ENCODE data around the gene NR2F1.

The NR2F1 gene

DNA sequence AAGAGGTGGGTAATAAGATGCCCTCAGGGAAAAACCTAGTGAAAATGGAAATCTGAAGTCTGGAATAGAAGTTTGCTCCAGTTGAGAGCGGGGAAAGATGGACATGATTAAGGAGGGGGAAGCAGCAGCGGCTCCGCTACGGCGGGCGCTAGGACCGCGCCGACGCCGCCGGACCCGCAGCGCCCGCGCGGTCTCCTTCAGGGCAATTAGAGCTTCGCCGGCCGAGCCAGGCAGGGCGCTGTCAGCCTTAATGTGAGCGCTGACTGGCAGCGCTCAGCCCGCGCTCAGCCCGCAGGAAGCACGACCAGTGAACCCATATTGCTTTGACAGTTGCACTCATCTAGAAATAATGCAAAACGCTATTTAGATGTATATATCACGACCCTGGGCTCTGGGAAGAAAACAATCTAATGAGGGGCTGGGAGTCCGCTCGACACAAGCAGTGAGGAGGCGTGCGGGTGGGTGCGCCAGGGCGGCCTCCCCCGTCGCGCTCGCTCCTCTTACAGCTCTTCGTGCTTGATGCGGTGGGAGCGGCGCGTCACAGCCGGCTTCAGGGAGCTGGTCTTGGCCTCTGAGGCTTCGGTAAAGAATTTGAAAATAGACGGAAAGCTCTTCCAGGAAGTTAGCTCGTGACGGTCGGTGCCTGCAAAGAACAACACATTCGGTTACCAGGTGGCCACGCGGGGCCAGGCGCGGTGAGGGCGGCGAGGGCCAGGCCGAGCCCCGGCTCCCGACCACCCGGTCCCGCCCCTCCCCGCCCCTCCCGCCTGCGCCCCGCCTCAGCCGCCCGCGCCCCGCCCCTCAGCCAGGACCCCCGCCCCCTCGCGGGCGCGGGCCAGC lies 37.7 kb downstream of the NR2F1 start (continued):
- TF ChIP-seq ZNF629 (tag by site-specific recombination; IDR thresholded peaks at IDR 0.05) (peak; percentile 73; the same call in 1 of the 2 replicates), ZNF501 (tag by site-specific recombination; IDR thresholded peaks at IDR 0.05) (0 out of 2 replicates have a peak, but pooled peaks have one; percentile 75), GLIS2 (tag by site-specific recombination; IDR thresholded peaks at IDR 0.05) (peak; percentile 68), KLF17 (tag by site-specific recombination; IDR thresholded peaks at IDR 0.05) (0 out of 2 replicates have a peak, but pooled peaks have one; percentile 62), ZFP69B (tag by site-specific recombination; IDR thresholded peaks at IDR 0.05) (peak; percentile 70; the same call in 1 of the 2 replicates), ZNF221 (tag by site-specific recombination; IDR thresholded peaks at IDR 0.05; ENCODE audit: borderline replicate concordance) (no peak), ZNF132 (tag by site-specific recombination; IDR thresholded peaks at IDR 0.05; ENCODE audit: borderline replicate concordance) (no peak), HOXA7 (CRISPR knock-in tag; IDR thresholded peaks at IDR 0.05; ENCODE audit: borderline replicate concordance) (no peak), ZEB2 (tag by site-specific recombination; IDR thresholded peaks at IDR 0.05) (peak; percentile 85), ZNF830 (tag by site-specific recombination; IDR thresholded peaks at IDR 0.05; ENCODE audit: low read depth) (no peak), ZNF138 (tag by site-specific recombination; IDR thresholded peaks at IDR 0.05; ENCODE audit: borderline replicate concordance) (no peak), ZNF677 (tag by site-specific recombination; IDR thresholded peaks at IDR 0.05) (no peak), REPIN1 (tag by site-specific recombination; IDR thresholded peaks at IDR 0.05; ENCODE audit: low read depth) (no peak), ZNF433 (tag by site-specific recombination; IDR thresholded peaks at IDR 0.05; ENCODE audit: low read depth) (no peak), ZNF292 (tag by site-specific recombination; IDR thresholded peaks at IDR 0.05; ENCODE audit: borderline replicate concordance, low read depth) (no peak), ZNF23 (tag by site-specific recombination; IDR thresholded peaks at IDR 0.05; ENCODE audit: borderline replicate concordance) (no peak), ZNF558 (tag by site-specific recombination; IDR thresholded peaks at IDR 0.05) (no peak), ZNF513 (tag by site-specific recombination; IDR thresholded peaks at IDR 0.05) (no peak), ZNF610 (tag by site-specific recombination; IDR thresholded peaks at IDR 0.05; ENCODE audit: borderline replicate concordance) (peak; percentile 47), ZNF580 (tag by site-specific recombination; IDR thresholded peaks at IDR 0.05) (peak; percentile 25; the same call in 1 of the 2 replicates), ZNF660 (tag by site-specific recombination; IDR thresholded peaks at IDR 0.05) (peak; percentile 90), KLF7 (tag by site-specific recombination; IDR thresholded peaks at IDR 0.05; ENCODE audit: borderline replicate concordance) (no peak), INSM2 (tag by site-specific recombination; IDR thresholded peaks at IDR 0.05) (peak; percentile 23; the same call in 1 of the 2 replicates)
- TF ChIP-seq, protein P1, sequence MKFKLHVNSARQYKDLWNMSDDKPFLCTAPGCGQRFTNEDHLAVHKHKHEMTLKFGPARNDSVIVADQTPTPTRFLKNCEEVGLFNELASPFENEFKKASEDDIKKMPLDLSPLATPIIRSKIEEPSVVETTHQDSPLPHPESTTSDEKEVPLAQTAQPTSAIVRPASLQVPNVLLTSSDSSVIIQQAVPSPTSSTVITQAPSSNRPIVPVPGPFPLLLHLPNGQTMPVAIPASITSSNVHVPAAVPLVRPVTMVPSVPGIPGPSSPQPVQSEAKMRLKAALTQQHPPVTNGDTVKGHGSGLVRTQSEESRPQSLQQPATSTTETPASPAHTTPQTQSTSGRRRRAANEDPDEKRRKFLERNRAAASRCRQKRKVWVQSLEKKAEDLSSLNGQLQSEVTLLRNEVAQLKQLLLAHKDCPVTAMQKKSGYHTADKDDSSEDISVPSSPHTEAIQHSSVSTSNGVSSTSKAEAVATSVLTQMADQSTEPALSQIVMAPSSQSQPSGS (tag by site-specific recombination; IDR thresholded peaks at IDR 0.05; ENCODE audit: low read depth), result no peak
- TF ChIP-seq, protein P2, sequence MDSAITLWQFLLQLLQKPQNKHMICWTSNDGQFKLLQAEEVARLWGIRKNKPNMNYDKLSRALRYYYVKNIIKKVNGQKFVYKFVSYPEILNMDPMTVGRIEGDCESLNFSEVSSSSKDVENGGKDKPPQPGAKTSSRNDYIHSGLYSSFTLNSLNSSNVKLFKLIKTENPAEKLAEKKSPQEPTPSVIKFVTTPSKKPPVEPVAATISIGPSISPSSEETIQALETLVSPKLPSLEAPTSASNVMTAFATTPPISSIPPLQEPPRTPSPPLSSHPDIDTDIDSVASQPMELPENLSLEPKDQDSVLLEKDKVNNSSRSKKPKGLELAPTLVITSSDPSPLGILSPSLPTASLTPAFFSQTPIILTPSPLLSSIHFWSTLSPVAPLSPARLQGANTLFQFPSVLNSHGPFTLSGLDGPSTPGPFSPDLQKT (IDR thresholded peaks at IDR 0.05; ENCODE audit: borderline replicate concordance, low read depth, low read length), result no peak
